GM23338 (cell line): ENCODE results near the gene SPINDOC. TPM values are rescaled to one million over a fixed set of nuclear protein-coding genes. Genes with fewer than 3 reads are reported as not detected.
A peak's percentile ranks its signal among the peaks of the same experiment; 100 is the strongest.

Experiments used
- ATAC-seq: fragments of 200-7000 bp; cut with Tn5 transposase; 3 replicates; pipeline ENCODE4 v1.9.1; 2020
- DNase-seq: peaks from one replicate; pipeline ENCODE4 v3.0.0-alpha.2; 2015; ENCODE audit warnings: low spot score
- H2AFZ ChIP-seq: fragments of 200-600 bp; sonication (generic); 2 replicates; pipeline ENCODE4 v1.8.0; 2016; ENCODE audit warnings: antibody characterized with exemption, mild to moderate bottlenecking, moderate library complexity
- H3F3A ChIP-seq: fragments of 200-600 bp; sonication (generic); replicated peaks from 2 replicates; pipeline ENCODE4 v1.8.0; 2017; ENCODE audit warnings: antibody characterized with exemption, mixed run types, low read depth
- H3K27ac ChIP-seq: fragments of 200-600 bp; sonication (generic); 2 replicates; pipeline ENCODE4 v1.6.1; 2016; ENCODE audit warnings: low read depth
- H3K27me3 ChIP-seq: fragments of 200-600 bp; sonication (generic); 2 replicates; pipeline ENCODE4 v1.8.0; 2016; ENCODE audit warnings: mild to moderate bottlenecking, mixed run types, moderate library complexity; ENCODE audit not compliant: insufficient read depth
- H3K36me3 ChIP-seq: fragments of 200-600 bp; sonication (generic); 2 replicates; pipeline ENCODE4 v1.8.0; 2016; ENCODE audit warnings: mild to moderate bottlenecking; ENCODE audit not compliant: insufficient read depth
- H3K4me1 ChIP-seq: fragments of 200-600 bp; sonication (generic); 2 replicates; pipeline ENCODE4 v1.8.0; 2016; ENCODE audit warnings: mild to moderate bottlenecking, moderate library complexity; ENCODE audit not compliant: insufficient read depth
- H3K4me2 ChIP-seq: fragments of 200-600 bp; sonication (generic); 2 replicates; pipeline ENCODE4 v1.7.1; 2017; ENCODE audit warnings: mixed run types
- H3K4me3 ChIP-seq: fragments of 200-600 bp; sonication (generic); 2 replicates; pipeline ENCODE4 v1.6.1; 2016; ENCODE audit warnings: mixed run types
- H3K79me2 ChIP-seq: fragments of 200-600 bp; sonication (generic); replicated peaks from 2 replicates; pipeline ENCODE4 v1.8.0; 2017; ENCODE audit warnings: mild to moderate bottlenecking; ENCODE audit not compliant: insufficient read depth
- H3K9me2 ChIP-seq: fragments of 200-600 bp; sonication (generic); 2 replicates; pipeline ENCODE4 v1.8.0; 2017; ENCODE audit not compliant: insufficient read depth
- H4K20me1 ChIP-seq: fragments of 200-600 bp; sonication (generic); replicated peaks from 2 replicates; pipeline ENCODE4 v1.8.0; 2017; ENCODE audit warnings: mild to moderate bottlenecking; ENCODE audit not compliant: insufficient read depth
- H3K27ac Mint-ChIP-seq: 2 replicates; pipeline ENCODE4 v1.8.0; 2020; ENCODE audit warnings: inconsistent platforms, mild to moderate bottlenecking, moderate library complexity, mixed read lengths
- H3K27me3 Mint-ChIP-seq: 3 replicates; pipeline ENCODE4 v1.8.0; 2022; ENCODE audit warnings: low read depth, mild to moderate bottlenecking, moderate library complexity, mixed read lengths, inconsistent platforms; ENCODE audit not compliant: insufficient read depth, poor library complexity
- H3K36me3 Mint-ChIP-seq: 3 replicates; pipeline ENCODE4 v1.8.0; 2021; ENCODE audit warnings: low read depth, mild to moderate bottlenecking, inconsistent platforms, moderate library complexity, mixed read lengths
- H3K4me1 Mint-ChIP-seq: 3 replicates; pipeline ENCODE4 v1.8.0; 2020; ENCODE audit warnings: mild to moderate bottlenecking, inconsistent platforms, mixed read lengths
- H3K4me3 Mint-ChIP-seq: 3 replicates; pipeline ENCODE4 v1.8.0; 2021; ENCODE audit warnings: moderate library complexity, mild to moderate bottlenecking, inconsistent platforms, mixed read lengths
- H3K9me3 Mint-ChIP-seq: 3 replicates; pipeline ENCODE4 v1.8.0; 2020; ENCODE audit warnings: moderate library complexity, mild to moderate bottlenecking, inconsistent platforms, mixed read lengths
- EZH2phosphoT487 ChIP-seq: fragments of 200-600 bp; sonication (generic); IDR thresholded peaks from one replicate; pipeline ENCODE4 v1.8.1; 2018; ENCODE audit warnings: antibody characterized with exemption; ENCODE audit not compliant: unreplicated experiment
- JUNB ChIP-seq: IDR thresholded peaks from one replicate; pipeline ENCODE4 v1.6.1; 2016; ENCODE audit warnings: antibody characterized with exemption; ENCODE audit not compliant: unreplicated experiment
- NANOG ChIP-seq: IDR thresholded peaks from 2 replicates; pipeline ENCODE4 v1.6.1; 2016; ENCODE audit warnings: antibody characterized with exemption, borderline replicate concordance
- POLR2AphosphoS5 ChIP-seq: IDR thresholded peaks from 2 replicates; pipeline ENCODE4 v1.6.1; 2016; ENCODE audit warnings: antibody characterized with exemption, low read depth
- REST ChIP-seq: IDR thresholded peaks from one replicate; pipeline ENCODE4 v1.6.1; 2018; ENCODE audit warnings: antibody characterized with exemption; ENCODE audit not compliant: unreplicated experiment
- ZNF114 ChIP-seq: fragments of 250-450 bp; sonication (Bioruptor Pico); IDR thresholded peaks from 2 replicates; pipeline ENCODE4 v1.5.0; 2020; ENCODE audit warnings: mild to moderate bottlenecking, moderate library complexity
- ZNF331 ChIP-seq: fragments of 250-450 bp; sonication (Bioruptor Pico); IDR thresholded peaks from 2 replicates; pipeline ENCODE4 v1.5.0; 2020; ENCODE audit warnings: low read depth, mild to moderate bottlenecking, moderate library complexity
- ZNF462 ChIP-seq: fragments of 250-450 bp; sonication (Bioruptor Pico); IDR thresholded peaks from 2 replicates; pipeline ENCODE4 v1.5.0; 2020; ENCODE audit warnings: mild to moderate bottlenecking, moderate library complexity
- polyA plus RNA-seq: library from polyadenylated mRNA; unstranded; fragments of >200 nt; fragmentation: Nextera tagmentation; extraction: Ambion mirVana; gene quantifications from 2 replicates; pipeline ENCODE4 v1.2.1, GENCODE V29; 2016
- total RNA-seq: library from RNA; depleted of rRNA; stranded (reverse); fragments of >200 nt; shearing (Covaris generic); gene quantifications from 2 replicates; pipeline ENCODE4 v1.2.3, GENCODE V29; 2014

The SPINDOC gene
- total and polyA plus RNA-seq, 2 experiments from 2014 or later = 9.4 to 84.7 TPM

GRCh38 chr11:63845303-63845702, 32.0 kb downstream of the SPINDOC start:
- no peaks in the 10 kb centered on the region for H3F3A ChIP-seq
- H2AFZ ChIP-seq = no peak overlapping the region
- H4K20me1 ChIP-seq = peaks cover 64% of the 10 kb centered on the region
- Mint-ChIP-seq H3K27ac (peak overlapping the region; percentile 43; the same call in 1 of the 2 replicates), H3K4me1 (peaks cover 74% of the 10 kb centered on the region), H3K9me3 (no peaks in the 10 kb centered on the region), H3K36me3 (peaks cover 22% of the 10 kb centered on the region; the same call in 2 of the 3 replicates), H3K27me3 (peaks cover 6% of the 10 kb centered on the region), H3K4me3 (no peak overlapping the region)
- peaks cover 100% of the 10 kb centered on the region for H3K79me2 ChIP-seq
- no peak for DNase-seq
- no peak for TF ChIP-seq JUNB
- TF ChIP-seq ZNF331 (CRISPR knock-in tag) = no peak
- no peak for TF ChIP-seq EZH2phosphoT487
- no peak for TF ChIP-seq REST
- TF ChIP-seq ZNF462 (CRISPR knock-in tag) = no peak
- no peak for TF ChIP-seq ZNF114 (CRISPR knock-in tag)
- no peak for TF ChIP-seq NANOG
- no peak for TF ChIP-seq POLR2AphosphoS5
- H3K27ac ChIP-seq = peak overlapping the region; percentile 60
- no peaks in the 10 kb centered on the region for H3K27me3 ChIP-seq
- peak overlapping the region; percentile 45; the same call in 1 of the 2 replicates for H3K4me2 ChIP-seq
- ATAC-seq = peak; percentile 5; the same call in 2 of the 3 replicates
- peaks cover 61% of the 10 kb centered on the region for H3K4me1 ChIP-seq
- H3K9me2 ChIP-seq = no peaks in the 10 kb centered on the region
- H3K36me3 ChIP-seq = no peaks in the 10 kb centered on the region
- 0 out of 2 replicates have a peak overlapping the region, but pooled peaks have one; percentile 25 for H3K4me3 ChIP-seq
